ENCODE results near the gene GRB10.

GRB10 gene

GRCh38 chr7:50613473-50613872, 169.2 kb downstream of the GRB10 start:
- DNase-seq (ENCODE audit: extremely low read depth, low read depth) = no peak
- no peak for TF ChIP-seq CTCF (IDR thresholded peaks at IDR 0.05; ENCODE audit: low read depth, low read length)

- no peak for TF ChIP-seq CTCF (IDR thresholded peaks at IDR 0.05; ENCODE audit: low read depth, low read length)
Observed at GRCh38 chr7:50612704-50613103, 170.0 kb downstream of the GRB10 start.

GRCh38 chr7:50610521-50611277, 172.0 kb downstream of the GRB10 start:
- DNase-seq (ENCODE audit: extremely low read depth, low read depth) = no peak
- TF ChIP-seq CTCF (IDR thresholded peaks at IDR 0.05; ENCODE audit: low read depth, low read length) = no peak

More at GRCh38 chr7:50612704-50613103, 170.0 kb downstream of the GRB10 start:
- DNase-seq (ENCODE audit: extremely low read depth, low read depth) = no peak

- TF ChIP-seq CTCF (IDR thresholded peaks at IDR 0.05; ENCODE audit: low read depth, low read length) = no peak
- DNase-seq (ENCODE audit: extremely low read depth, low read depth) = no peak
Observed at GRCh38 chr7:50608196-50608906, 174.3 kb downstream of the GRB10 start.

- no peak for DNase-seq (ENCODE audit: extremely low read depth, low read depth)
- TF ChIP-seq CTCF (IDR thresholded peaks at IDR 0.05; ENCODE audit: low read depth, low read length) = no peak
Observed at GRCh38 chr7:50607524-50608125, 175.1 kb downstream of the GRB10 start.

- no peak for DNase-seq (ENCODE audit: extremely low read depth, low read depth)
- no peak for TF ChIP-seq CTCF (IDR thresholded peaks at IDR 0.05; ENCODE audit: low read depth, low read length)
Observed at GRCh38 chr7:50605059-50605458, 177.6 kb downstream of the GRB10 start.

GRCh38 chr7:50603287-50603686, 179.4 kb downstream of the GRB10 start:
- DNase-seq (ENCODE audit: extremely low read depth, low read depth) = no peak
- no peak for TF ChIP-seq CTCF (IDR thresholded peaks at IDR 0.05; ENCODE audit: low read depth, low read length)

All from AG09319 (cell line).